HCT116 (cell line): Measurements from ENCODE around the gene CGB5. TPM values are rescaled to one million over a fixed set of nuclear protein-coding genes. Genes with fewer than 3 reads are reported as not detected.

Experiments
- ATAC-seq: fragments of 200-7000 bp; cut with Tn5 transposase; 2 replicates; pipeline ENCODE4 v1.9.1; 2020; ENCODE audit warnings: mild to moderate bottlenecking, moderate library complexity
- BruUV-seq: library from RNA; stranded (reverse); fragments of 400-500 nt; replicated peaks from 2 replicates; lab custom pipeline; 2021; lab: Mats Ljungman, UMichigan
- CTCF ChIA-PET: fragments of 300-600 bp; sonication (Branson Sonifier 250); formaldehyde crosslinking; loops from one replicate; lab custom pipeline; 2021; ENCODE audit warnings: antibody characterized with exemption; lab: Charles Lee
- POLR2A ChIA-PET: fragments of 300-600, 350-600 bp; sonication (Branson Sonifier 250); formaldehyde crosslinking; loops from one replicate; lab custom pipeline; 2021; ENCODE audit warnings: antibody characterized with exemption; lab: Charles Lee
- RAD21 ChIA-PET, 2 experiments: fragments of 300-600 bp; sonication (Branson Sonifier 250); formaldehyde crosslinking; loops; one replicate each; lab custom pipeline; 2023; ENCODE audit warnings: low total read pairs in 2 of 2; ENCODE audit not compliant: uncharacterized antibody in 2 of 2, unreplicated experiment in 2 of 2, low non-redundant PET in 1 of 2; lab: Charles Lee
- DNase-seq: peaks from one replicate; pipeline ENCODE4 v3.0.0-alpha.2; 2010; ENCODE audit warnings: low read depth, low spot score
- H2AFZ ChIP-seq: fragments of 200-600 bp; shearing (Covaris generic), sonication (generic); 2 replicates; pipeline ENCODE4 v1.6.1; 2017; ENCODE audit warnings: low read depth, mixed run types, mixed read lengths, antibody characterized with exemption, low read length; ENCODE audit not compliant: poor library complexity, severe bottlenecking
- H3K27ac ChIP-seq: 2 replicates; pipeline ENCODE4 v1.5.1; 2012; ENCODE audit warnings: low read depth, low read length
- H3K27me3 ChIP-seq: fragments of 200-600 bp; sonication (generic); 2 replicates; pipeline ENCODE4 v1.6.1; 2016; ENCODE audit warnings: mixed run types, low read length, mixed read lengths; ENCODE audit not compliant: insufficient read depth
- H3K36me3 ChIP-seq, 2 experiments: fragments of 200-500 bp in 1 of 2; fragments of 200-600 bp in 1 of 2; sonication (Bioruptor generic) in 1 of 2; sonication (generic) in 1 of 2; 2 replicates each; pipeline versions ENCODE4 v1.5.1 to v1.6.1; 2014 to 2016; ENCODE audit warnings: low read length in 2 of 2, inconsistent platforms in 1 of 2, mixed read lengths in 1 of 2, mixed run types in 1 of 2; ENCODE audit not compliant: insufficient read depth in 2 of 2, control insufficient read depth in 1 of 2
- H3K4me1 ChIP-seq, 2 experiments: fragments of 200-600 bp in 1 of 2; sonication (generic) in 1 of 2; 2 replicates each; pipeline versions ENCODE4 v1.5.1 to v1.6.1; 2012 to 2017; ENCODE audit warnings: low read length in 2 of 2, inconsistent platforms in 1 of 2, mild to moderate bottlenecking in 1 of 2, mixed read lengths in 1 of 2, mixed run types in 1 of 2, moderate library complexity in 1 of 2; ENCODE audit not compliant: insufficient read depth in 2 of 2, control insufficient read depth in 1 of 2
- H3K4me2 ChIP-seq: fragments of 200-600 bp; sonication (generic); 2 replicates; pipeline ENCODE4 v1.6.1; 2017; ENCODE audit warnings: mixed run types, low read length, mixed read lengths
- H3K4me3 ChIP-seq, 2 experiments: fragments of 200-600 bp in 1 of 2; sonication (generic) in 1 of 2; replicated peaks in 1 of 2; 2 replicates each; pipeline ENCODE4 v1.5.1; 2011 to 2016; ENCODE audit warnings: low read length in 2 of 2, control low read depth in 1 of 2, low read depth in 1 of 2, mild to moderate bottlenecking in 1 of 2, mixed read lengths in 1 of 2, mixed run types in 1 of 2
- H3K79me2 ChIP-seq: fragments of 200-600 bp; sonication (generic); 2 replicates; pipeline ENCODE4 v1.6.1; 2017; ENCODE audit warnings: mild to moderate bottlenecking, mixed run types, low read length, moderate library complexity, mixed read lengths; ENCODE audit not compliant: insufficient read depth
- H3K9ac ChIP-seq: fragments of 200-600 bp; sonication (generic); 2 replicates; pipeline ENCODE4 v1.6.1; 2016; ENCODE audit warnings: low read length, mixed read lengths
- H3K9me2 ChIP-seq: fragments of 200-600 bp; sonication (generic), shearing (Covaris generic); 2 replicates; pipeline ENCODE4 v1.6.1; 2017; ENCODE audit warnings: mixed run types, mild to moderate bottlenecking, moderate library complexity; ENCODE audit not compliant: insufficient read depth
- H3K9me3 ChIP-seq, 2 experiments: fragments of 200-500 bp in 1 of 2; fragments of 200-600 bp in 1 of 2; sonication (Bioruptor generic) in 1 of 2; sonication (generic) in 1 of 2; 2 replicates each; pipeline ENCODE4 v1.6.1; 2014 to 2017; ENCODE audit warnings: low read length in 2 of 2, mixed read lengths in 2 of 2, inconsistent platforms in 1 of 2, low read depth in 1 of 2, mild to moderate bottlenecking in 1 of 2, mixed run types in 1 of 2, moderate library complexity in 1 of 2; ENCODE audit not compliant: control insufficient read depth in 1 of 2, insufficient read depth in 1 of 2
- H4K20me1 ChIP-seq: fragments of 200-600 bp; sonication (generic), shearing (Covaris generic); 2 replicates; pipeline ENCODE4 v1.6.1; 2017; ENCODE audit warnings: mixed run types, mild to moderate bottlenecking, moderate library complexity; ENCODE audit not compliant: insufficient read depth
- ATF3 ChIP-seq: IDR thresholded peaks from 2 replicates; pipeline ENCODE4 v1.6.1; 2012
- CEBPB ChIP-seq: IDR thresholded peaks from 2 replicates; pipeline ENCODE4 v1.6.1; 2012; ENCODE audit warnings: low read depth
- EZH2phosphoT487 ChIP-seq: fragments of 200-600 bp; IDR thresholded peaks from 2 replicates; pipeline ENCODE4 v1.6.1; 2018; ENCODE audit warnings: antibody characterized with exemption, borderline replicate concordance
- FOSL1 ChIP-seq: IDR thresholded peaks from 2 replicates; pipeline ENCODE4 v1.6.1; 2012; ENCODE audit warnings: low read depth
- JUND ChIP-seq: IDR thresholded peaks from 2 replicates; pipeline ENCODE4 v1.6.1; 2012
- MAX ChIP-seq: IDR thresholded peaks from 2 replicates; pipeline ENCODE4 v1.6.1; 2012
- POLR2AphosphoS5 ChIP-seq: IDR thresholded peaks from 2 replicates; pipeline ENCODE4 v1.6.1; 2011; ENCODE audit warnings: mild to moderate bottlenecking, low read depth, low read length, moderate library complexity
- RAD21 ChIP-seq: IDR thresholded peaks from 2 replicates; pipeline ENCODE4 v1.6.1; 2012; ENCODE audit warnings: low read depth, mild to moderate bottlenecking
- SP1 ChIP-seq: IDR thresholded peaks from 2 replicates; pipeline ENCODE4 v1.6.1; 2012; ENCODE audit warnings: low read depth
- SRF ChIP-seq: IDR thresholded peaks from 2 replicates; pipeline ENCODE4 v1.6.1; 2012; ENCODE audit warnings: low read depth
- TCF7L2 ChIP-seq: IDR thresholded peaks from 2 replicates; pipeline ENCODE4 v1.7.0; 2011; ENCODE audit warnings: borderline replicate concordance, inconsistent platforms; ENCODE audit not compliant: insufficient read depth, insufficient read length; ENCODE audit errors: extremely low read depth
- ZBTB33 ChIP-seq: IDR thresholded peaks from 2 replicates; pipeline ENCODE4 v1.6.1; 2011; ENCODE audit warnings: mild to moderate bottlenecking, low read length, moderate library complexity; ENCODE audit not compliant: insufficient replicate concordance; ENCODE audit errors: extremely low read depth
- ZFX ChIP-seq: fragments of 450-650 bp; IDR thresholded peaks from 2 replicates; pipeline ENCODE4 v1.6.1; 2017
- intact Hi-C: fragments of 100-400 bp; cut with micrococcal nuclease; formaldehyde crosslinking; loops from 2 replicates; pipeline ENCODE4 v1.10.0; 2022
- total RNA-seq: library from RNA; stranded (reverse); gene quantifications from one replicate; pipeline ENCODE4 v1.2.1, GENCODE V29; 2021; ENCODE audit not compliant: unreplicated experiment

Gene CGB5
- total RNA-seq, 1 experiment from 2014 or later, result not detected

GRCh38 chr19:49065905-49066512 lies 22.4 kb downstream of the CGB5 start:
- Histone ChIP-seq H3K27ac (no peak overlapping the region), H3K36me3 (no peaks in the 10 kb centered on the region), H3K9me3 (no peaks in the 10 kb centered on the region), H2AFZ (no peak overlapping the region), H3K4me2 (peak overlapping the region; percentile 89; the same call in 1 of the 2 replicates), H4K20me1 (no peaks in the 10 kb centered on the region), H3K9me2 (no peaks in the 10 kb centered on the region), H3K9ac (no peak overlapping the region), H3K79me2 (no peaks in the 10 kb centered on the region), H3K4me1 (peaks cover 30 to 58% of the 10 kb centered on the region in 2 experiments), H3K4me3 (no peak overlapping the region), H3K27me3 (no peaks in the 10 kb centered on the region)
- DNase-seq, result no peak
- RAD21 ChIA-PET, result no interaction called here
- no peak for ATAC-seq
- CTCF ChIA-PET, result interaction anchor here (1.8 kb wide), 1 partner anchor 8 kb away, joined by 18 read pairs; no protein-coding TSS in a partner anchor
- TF ChIP-seq SP1 (no peak), POLR2AphosphoS5 (0 out of 2 replicates have a peak, but pooled peaks have one; percentile 14)
- intact Hi-C loops, result no loop called here
- POLR2A ChIA-PET, result no interaction called here
- BruUV-seq, result no TSS peak

GRCh38 chr19:49067554-49067953 lies 23.9 kb downstream of the CGB5 start:
- intact Hi-C loops, result no loop called here
- Histone ChIP-seq H3K27me3 (no peaks in the 10 kb centered on the region), H3K9ac (no peak overlapping the region), H3K36me3 (no peaks in the 10 kb centered on the region), H3K9me3 (no peaks in the 10 kb centered on the region), H2AFZ (no peak overlapping the region), H3K4me1 (peaks cover 30 to 50% of the 10 kb centered on the region in 2 experiments), H3K79me2 (no peaks in the 10 kb centered on the region), H3K4me3 (no peak overlapping the region), H3K27ac (no peak overlapping the region), H4K20me1 (no peaks in the 10 kb centered on the region), H3K4me2 (no peak overlapping the region; the same call in 1 of the 2 replicates), H3K9me2 (no peaks in the 10 kb centered on the region)
- DNase-seq (no peak), ATAC-seq (no peak)
- TF ChIP-seq TCF7L2, result no peak
- no peak for TF ChIP-seq JUND
- no peak for TF ChIP-seq ZBTB33
- TF ChIP-seq ZFX, result no peak
- no peak for TF ChIP-seq MAX
- TF ChIP-seq FOSL1, result no peak
- TF ChIP-seq ATF3, result no peak
- TF ChIP-seq SP1, result no peak
- TF ChIP-seq POLR2AphosphoS5, result no peak
- TF ChIP-seq EZH2phosphoT487, result no peak
- no peak for TF ChIP-seq RAD21
- no peak for TF ChIP-seq SRF
- no peak for TF ChIP-seq CEBPB
- BruUV-seq, result no TSS peak
- ChIA-PET CTCF (no interaction called here), RAD21 (no interaction called here), POLR2A (interaction anchor here (0.6 kb wide), 1 partner anchor 32 kb away, joined by 3 read pairs; no protein-coding TSS in a partner anchor)
